NOMO-1 (cell line): ENCODE data around the gene TTC39B.
"Not testable (repeated sequence)": the region's sequence is repeated elsewhere in the genome, so short reads cannot be mapped to it uniquely, and the experiment has no call there.

Experiments
- DNase-seq, 2 experiments: peaks; one replicate each; lab custom pipeline; 2025; ENCODE audit not compliant: unreplicated experiment in 2 of 2; lab: John Stamatoyannopoulos, UW

TTC39B gene

GRCh38 chr9:15271403-15271802 lies 35.6 kb downstream of the TTC39B start:
- DNase-seq: no peak

- no peak for DNase-seq
Observed at GRCh38 chr9:15268782-15269181, 38.2 kb downstream of the TTC39B start.

GRCh38 chr9:15268317-15268716 lies 38.7 kb downstream of the TTC39B start:
- DNase-seq: no peak

GRCh38 chr9:15264918-15265317 lies 42.1 kb downstream of the TTC39B start:
- DNase-seq: no peak

- no peak for DNase-seq
Observed at GRCh38 chr9:15262581-15262980, 44.4 kb downstream of the TTC39B start.

GRCh38 chr9:15256426-15256825 lies 50.6 kb downstream of the TTC39B start:
- DNase-seq: no peak

- DNase-seq: no peak
Observed at GRCh38 chr9:15253786-15254185, 53.2 kb downstream of the TTC39B start.

- DNase-seq: no peak
Observed at GRCh38 chr9:15253197-15253596, 53.8 kb downstream of the TTC39B start.

- DNase-seq: no peak
Observed at GRCh38 chr9:15249981-15250380, 57.0 kb downstream of the TTC39B start.

GRCh38 chr9:15249042-15249818 lies 57.8 kb downstream of the TTC39B start:
- DNase-seq: no peak

- no peak for DNase-seq
Observed at GRCh38 chr9:15248621-15249020, 58.4 kb downstream of the TTC39B start.

- no peak for DNase-seq
Observed at GRCh38 chr9:15248081-15248480, 58.9 kb downstream of the TTC39B start.

GRCh38 chr9:15246708-15247107 lies 60.3 kb downstream of the TTC39B start:
- no peak for DNase-seq

GRCh38 chr9:15246243-15246642 lies 60.8 kb downstream of the TTC39B start:
- DNase-seq: no peak

- DNase-seq: no peak
Observed at GRCh38 chr9:15244001-15244441, 63.0 kb downstream of the TTC39B start.

GRCh38 chr9:15243081-15243480 lies 63.9 kb downstream of the TTC39B start:
- DNase-seq: no peak

- no peak for DNase-seq
Observed at GRCh38 chr9:15240927-15241326, 66.1 kb downstream of the TTC39B start.

GRCh38 chr9:15239816-15240215 lies 67.2 kb downstream of the TTC39B start:
- no peak for DNase-seq

GRCh38 chr9:15238646-15239045 lies 68.4 kb downstream of the TTC39B start:
- no peak for DNase-seq

- DNase-seq: no peak
Observed at GRCh38 chr9:15235658-15236057, 71.4 kb downstream of the TTC39B start.

GRCh38 chr9:15233941-15234490 lies 73.0 kb downstream of the TTC39B start:
- DNase-seq: not testable (repeated sequence)

- not testable (repeated sequence) for DNase-seq
Observed at GRCh38 chr9:15232706-15233280, 74.2 kb downstream of the TTC39B start.
